Activated CD4-positive, CD25-positive, alpha-beta regulatory T cell treated with anti-CD3 and anti-CD28 coated beads, Interleukin-2, amount 50 U/mL, for 72 hours (primary cell): ENCODE measurements around the gene PRRX2.

Experiments used
- DNase-seq: peaks from one replicate; pipeline ENCODE4 v3.0.0; 2021

The PRRX2 gene

GRCh38 chr9:129682381-129682780, 16.9 kb downstream of the PRRX2 start:
- DNase-seq: no peak

- no peak for DNase-seq
Observed at GRCh38 chr9:129685220-129685932, 19.9 kb downstream of the PRRX2 start.

- DNase-seq: no peak
Observed at GRCh38 chr9:129685933-129686259, 20.4 kb downstream of the PRRX2 start.

GRCh38 chr9:129686736-129687135, 21.3 kb downstream of the PRRX2 start:
- no peak for DNase-seq

GRCh38 chr9:129687391-129687790, 21.9 kb downstream of the PRRX2 start:
- DNase-seq: no peak

GRCh38 chr9:129688285-129689043, 23.0 kb downstream of the PRRX2 start:
- DNase-seq: no peak

GRCh38 chr9:129692534-129692933, 27.1 kb downstream of the PRRX2 start:
- no peak for DNase-seq

- DNase-seq: no peak
Observed at GRCh38 chr9:129693741-129694140, 28.3 kb downstream of the PRRX2 start.

- no peak for DNase-seq
Observed at GRCh38 chr9:129694243-129694646, 28.8 kb downstream of the PRRX2 start.

- DNase-seq: no peak
Observed at GRCh38 chr9:129695870-129696269, 30.4 kb downstream of the PRRX2 start.

GRCh38 chr9:129696944-129697655, 31.7 kb downstream of the PRRX2 start:
- no peak for DNase-seq

GRCh38 chr9:129697656-129698253, 32.3 kb downstream of the PRRX2 start:
- no peak for DNase-seq

GRCh38 chr9:129698254-129698757, 32.9 kb downstream of the PRRX2 start:
- DNase-seq: no peak

GRCh38 chr9:129701054-129701453, 35.6 kb downstream of the PRRX2 start:
- DNase-seq: no peak

- DNase-seq: no peak
Observed at GRCh38 chr9:129701549-129701948, 36.1 kb downstream of the PRRX2 start.

- no peak for DNase-seq
Observed at GRCh38 chr9:129702589-129703520, 37.4 kb downstream of the PRRX2 start.

- DNase-seq: no peak
Observed at GRCh38 chr9:129703667-129704355, 38.4 kb downstream of the PRRX2 start.

- no peak for DNase-seq
Observed at GRCh38 chr9:129704807-129705206, 39.4 kb downstream of the PRRX2 start.

- DNase-seq: no peak
Observed at GRCh38 chr9:129708793-129709192, 43.3 kb downstream of the PRRX2 start.

GRCh38 chr9:129709438-129710168, 44.2 kb downstream of the PRRX2 start:
- no peak for DNase-seq

GRCh38 chr9:129710169-129710453, 44.7 kb downstream of the PRRX2 start:
- no peak for DNase-seq
